ENCODE measurements around the gene CBLB. TPM values are rescaled to one million over a fixed set of nuclear protein-coding genes. Genes with fewer than 3 reads are reported as not detected.

CBLB gene
- total RNA-seq, 1 donor from 2014 or later: 5.9 TPM

GRCh38 chr3:105865867-105866350 is 2.9 kb downstream of the CBLB start:
- no peak overlapping the region for H3K4me3 ChIP-seq (ENCODE audit: low read depth, low read length)

GRCh38 chr3:105865016-105865623 is 3.7 kb downstream of the CBLB start:
- TF ChIP-seq CTCF (conservative IDR thresholded peaks at IDR 0.05; ENCODE audit: low read depth, low read length): no peak
- no peak for DNase-seq (ENCODE audit: low read depth)
- no peak overlapping the region for H3K4me3 ChIP-seq (ENCODE audit: low read depth, low read length)

More at GRCh38 chr3:105865867-105866350, 2.9 kb downstream of the CBLB start:
- no peak for TF ChIP-seq CTCF (conservative IDR thresholded peaks at IDR 0.05; ENCODE audit: low read depth, low read length)
- DNase-seq (ENCODE audit: low read depth): no peak

- H3K4me3 ChIP-seq (ENCODE audit: low read depth, low read length): no peak overlapping the region
- no peak for DNase-seq (ENCODE audit: low read depth)
- no peak for TF ChIP-seq CTCF (conservative IDR thresholded peaks at IDR 0.05; ENCODE audit: low read depth, low read length)
Observed at GRCh38 chr3:105864212-105864611, 4.6 kb downstream of the CBLB start.

- DNase-seq (ENCODE audit: low read depth): no peak
- H3K4me3 ChIP-seq (ENCODE audit: low read depth, low read length): no peak overlapping the region
- TF ChIP-seq CTCF (conservative IDR thresholded peaks at IDR 0.05; ENCODE audit: low read depth, low read length): no peak
Observed at GRCh38 chr3:105863608-105864007, 5.2 kb downstream of the CBLB start.

GRCh38 chr3:105862217-105862616 is 6.6 kb downstream of the CBLB start:
- no peak overlapping the region for H3K4me3 ChIP-seq (ENCODE audit: low read depth, low read length)
- DNase-seq (ENCODE audit: low read depth): no peak
- TF ChIP-seq CTCF (conservative IDR thresholded peaks at IDR 0.05; ENCODE audit: low read depth, low read length): no peak

- DNase-seq (ENCODE audit: low read depth): no peak
- no peak for TF ChIP-seq CTCF (conservative IDR thresholded peaks at IDR 0.05; ENCODE audit: low read depth, low read length)
Observed at GRCh38 chr3:105860641-105861040, 8.2 kb downstream of the CBLB start.

GRCh38 chr3:105858017-105858416 is 10.8 kb downstream of the CBLB start:
- DNase-seq (ENCODE audit: low read depth): no peak
- TF ChIP-seq CTCF (conservative IDR thresholded peaks at IDR 0.05; ENCODE audit: low read depth, low read length): no peak
- H3K4me3 ChIP-seq (ENCODE audit: low read depth, low read length): no peak overlapping the region

More at GRCh38 chr3:105860641-105861040, 8.2 kb downstream of the CBLB start:
- no peak overlapping the region for H3K4me3 ChIP-seq (ENCODE audit: low read depth, low read length)
